ENCODE data around the gene MPND. TPM values are rescaled to one million over a fixed set of nuclear protein-coding genes. Genes with fewer than 3 reads are reported as not detected.

The MPND gene, protein sequence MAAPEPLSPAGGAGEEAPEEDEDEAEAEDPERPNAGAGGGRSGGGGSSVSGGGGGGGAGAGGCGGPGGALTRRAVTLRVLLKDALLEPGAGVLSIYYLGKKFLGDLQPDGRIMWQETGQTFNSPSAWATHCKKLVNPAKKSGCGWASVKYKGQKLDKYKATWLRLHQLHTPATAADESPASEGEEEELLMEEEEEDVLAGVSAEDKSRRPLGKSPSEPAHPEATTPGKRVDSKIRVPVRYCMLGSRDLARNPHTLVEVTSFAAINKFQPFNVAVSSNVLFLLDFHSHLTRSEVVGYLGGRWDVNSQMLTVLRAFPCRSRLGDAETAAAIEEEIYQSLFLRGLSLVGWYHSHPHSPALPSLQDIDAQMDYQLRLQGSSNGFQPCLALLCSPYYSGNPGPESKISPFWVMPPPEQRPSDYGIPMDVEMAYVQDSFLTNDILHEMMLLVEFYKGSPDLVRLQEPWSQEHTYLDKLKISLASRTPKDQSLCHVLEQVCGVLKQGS
- 10 to 100 TPM; 20.9 to 45.1 (median 35.4) TPM for polyA plus RNA-seq
- long read RNA-seq, donor 1 = 0 reads
- long read RNA-seq, donor 2, partial matches to known transcripts = 0 of 1 reads
- long read RNA-seq, donor 2, other reads (novel, unspliced or antisense) = 0 of 1 reads
- long read RNA-seq, donor 3, partial matches to known transcripts = 17 of 35 reads
- long read RNA-seq, donor 3, other reads (novel, unspliced or antisense) = 16 of 35 reads
- long read RNA-seq, donor 4 = 0 reads
- long read RNA-seq, donor 5, partial matches to known transcripts = 0 of 1 reads
- long read RNA-seq, donor 5, other reads (novel, unspliced or antisense) = 0 of 1 reads
- long read RNA-seq, donor 6, partial matches to known transcripts = 0 of 3 reads
- long read RNA-seq, donor 6, other reads (novel, unspliced or antisense) = 0 of 3 reads
- long read RNA-seq, donor 7, transcript MPND-207 (13 exons, 1,611 nt) = major isoform, 6 of 7 reads
- long read RNA-seq, donor 7, partial matches to known transcripts = 0 of 7 reads
- long read RNA-seq, donor 7, other reads (novel, unspliced or antisense) = 0 of 7 reads
- long read RNA-seq, donor 8, partial matches to known transcripts = 0 of 1 reads
- long read RNA-seq, donor 8, other reads (novel, unspliced or antisense) = 0 of 1 reads
- long read RNA-seq, donor 9, partial matches to known transcripts = 0 of 3 reads
- long read RNA-seq, donor 9, other reads (novel, unspliced or antisense) = 0 of 3 reads
- long read RNA-seq, donor 10, partial matches to known transcripts = 0 of 3 reads
- long read RNA-seq, donor 10, other reads (novel, unspliced or antisense) = 0 of 3 reads

GRCh38 chr19:4343370-4344307 is at the start of gene MPND:
TSS of gene MPND (plus strand) at chr19:4343562. CDS start at chr19:4343594, 32 bp downstream.
- Histone ChIP-seq H3K4me1 (ENCODE audit: control insufficient read depth in 3 of 3, insufficient read depth in 2 of 3, low read depth in 1 of 3, low read length in 2 of 3) (peaks cover 0 to 34% (median 0%) of the 10 kb centered on the region in 3 donors), H3K27ac (ENCODE audit: low read depth in 1 of 3, low read length in 2 of 3) (peak within 1 kb of the TSS; percentile 94 to 99 (median 99)), H3K27me3 (ENCODE audit: control insufficient read depth in 3 of 3, insufficient read depth in 3 of 3, low read length in 3 of 3) (no peaks in the 10 kb centered on the region), H3K9me3 (ENCODE audit: control insufficient read depth in 2 of 2, insufficient read depth in 1 of 2, low read depth in 1 of 2, low read length in 1 of 2) (peaks cover 0 to 5% of the 10 kb centered on the region in 2 donors), H3K4me3 (ENCODE audit: low read depth in 1 of 3, low read length in 3 of 3) (peak within 1 kb of the TSS; percentile 73 to 92 (median 84)), H3K36me3 (ENCODE audit: control insufficient read depth in 3 of 3, insufficient read depth in 2 of 3, low read depth in 1 of 3, low read length in 3 of 3) (peaks cover 0 to 24% (median 0%) of the 10 kb centered on the region in 3 donors)
- 4 to 5% (median 4%) methylated on average over 46 to 101 of the region's 101 CpGs for WGBS, 3 donors
- FAIRE-seq (no peak), DNase-seq (peak; percentile 92 to 95)

DNA sequence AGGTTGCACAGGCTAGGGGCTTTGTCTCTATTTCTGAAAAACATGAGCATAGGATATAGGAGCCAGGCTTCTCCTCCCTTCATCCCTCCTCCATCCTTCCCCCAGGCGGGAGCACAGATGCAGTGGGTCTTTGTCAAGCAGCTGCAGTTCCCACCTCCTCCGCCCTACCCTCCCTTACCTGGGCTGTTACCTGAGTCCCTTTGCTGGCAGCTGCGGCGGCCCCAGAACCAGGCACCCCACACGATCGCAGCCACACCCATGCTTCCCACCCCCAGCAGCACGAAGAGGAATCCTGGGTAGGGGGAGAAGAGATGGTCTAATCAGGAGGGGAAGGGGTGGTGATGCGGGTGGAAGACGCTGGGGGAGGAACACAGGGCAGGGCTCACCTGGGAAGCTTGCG is 49.0 kb upstream of the MPND start:
- H3K4me1 ChIP-seq (ENCODE audit: control insufficient read depth in 3 of 3, insufficient read depth in 2 of 3, low read depth in 1 of 3, low read length in 2 of 3) = no peaks in the 10 kb centered on the region
- no peaks in the 10 kb centered on the region for H3K9me3 ChIP-seq (ENCODE audit: control insufficient read depth in 2 of 2, insufficient read depth in 1 of 2, low read depth in 1 of 2, low read length in 1 of 2)
- no peak overlapping the region for H3K27ac ChIP-seq (ENCODE audit: low read depth in 1 of 3, low read length in 2 of 3)
- WGBS, 3 donors = 37 to 51% (median 40%) methylated on average over 10 of the region's 10 CpGs
- no peak for FAIRE-seq
- H3K36me3 ChIP-seq (ENCODE audit: control insufficient read depth in 3 of 3, insufficient read depth in 2 of 3, low read depth in 1 of 3, low read length in 3 of 3) = peaks cover 0 to 3% (median 0%) of the 10 kb centered on the region in 3 donors
- H3K4me3 ChIP-seq (ENCODE audit: low read depth in 1 of 3, low read length in 3 of 3) = no peak overlapping the region
- no peak for DNase-seq
- H3K27me3 ChIP-seq (ENCODE audit: control insufficient read depth in 3 of 3, insufficient read depth in 3 of 3, low read length in 3 of 3) = no peaks in the 10 kb centered on the region

DNA sequence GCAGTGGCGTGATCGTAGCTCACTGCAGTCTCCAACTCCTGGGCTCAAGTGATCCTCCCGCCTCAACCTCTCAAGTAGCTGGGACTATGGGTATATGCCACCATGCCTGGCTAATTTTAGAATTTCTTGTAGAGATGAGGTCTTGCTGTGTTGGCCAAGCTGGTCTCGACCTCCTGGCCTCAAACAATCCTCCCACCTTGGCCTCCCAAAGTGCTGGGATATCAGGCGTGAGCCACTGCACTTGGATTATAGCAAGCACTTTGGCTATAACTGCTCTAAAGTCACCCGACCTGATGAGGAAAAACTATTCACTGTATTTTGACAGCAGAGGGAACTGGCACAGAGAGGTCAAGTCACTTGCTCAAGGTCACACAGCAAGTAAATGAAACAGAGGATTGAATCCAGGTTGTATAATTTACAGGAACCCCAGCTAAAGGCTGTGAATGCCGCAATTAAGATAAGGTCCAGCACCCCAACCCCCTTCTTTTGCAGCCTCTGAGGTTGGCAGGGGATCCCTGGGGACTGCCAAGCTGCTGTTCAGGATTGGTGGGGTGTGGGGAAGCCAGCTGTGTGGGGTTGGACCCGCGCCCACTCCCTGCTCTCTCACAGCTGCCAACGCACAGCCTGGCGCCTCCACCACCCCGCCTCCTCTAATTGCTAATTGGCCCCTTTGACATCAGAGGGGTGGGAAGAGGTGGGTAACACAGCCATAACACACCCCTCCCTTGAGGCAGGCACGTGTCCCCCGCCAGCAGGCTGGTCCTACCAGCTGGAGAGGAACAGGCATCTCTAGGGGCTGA is 47.2 kb upstream of the MPND start:
- DNase-seq = peak in 1 of 2 donors; percentile 21
- no peaks in the 10 kb centered on the region for H3K36me3 ChIP-seq (ENCODE audit: control insufficient read depth in 3 of 3, insufficient read depth in 2 of 3, low read depth in 1 of 3, low read length in 3 of 3)
- no peaks in the 10 kb centered on the region for H3K27me3 ChIP-seq (ENCODE audit: control insufficient read depth in 3 of 3, insufficient read depth in 3 of 3, low read length in 3 of 3)
- no peak overlapping the region for H3K27ac ChIP-seq (ENCODE audit: low read depth in 1 of 3, low read length in 2 of 3)
- no peak overlapping the region for H3K4me3 ChIP-seq (ENCODE audit: low read depth in 1 of 3, low read length in 3 of 3)
- no peak for FAIRE-seq
- H3K4me1 ChIP-seq (ENCODE audit: control insufficient read depth in 3 of 3, insufficient read depth in 2 of 3, low read depth in 1 of 3, low read length in 2 of 3) = no peaks in the 10 kb centered on the region
- 26 to 40% (median 38%) methylated on average over 12 to 14 of the region's 14 CpGs for WGBS, 3 donors
- H3K9me3 ChIP-seq (ENCODE audit: control insufficient read depth in 2 of 2, insufficient read depth in 1 of 2, low read depth in 1 of 2, low read length in 1 of 2) = no peaks in the 10 kb centered on the region

GRCh38 chr19:4297901-4298809 is 45.2 kb upstream of the MPND start:
- DNase-seq = peak in 1 of 2 donors; percentile 22
- Histone ChIP-seq H3K4me1 (ENCODE audit: control insufficient read depth in 3 of 3, insufficient read depth in 2 of 3, low read depth in 1 of 3, low read length in 2 of 3) (no peaks in the 10 kb centered on the region), H3K27ac (ENCODE audit: low read depth in 1 of 3, low read length in 2 of 3) (no peak overlapping the region), H3K9me3 (ENCODE audit: control insufficient read depth in 2 of 2, insufficient read depth in 1 of 2, low read depth in 1 of 2, low read length in 1 of 2) (no peaks in the 10 kb centered on the region), H3K27me3 (ENCODE audit: control insufficient read depth in 3 of 3, insufficient read depth in 3 of 3, low read length in 3 of 3) (no peaks in the 10 kb centered on the region), H3K4me3 (ENCODE audit: low read depth in 1 of 3, low read length in 3 of 3) (peak overlapping the region in 1 of 3 donors; percentile 32), H3K36me3 (ENCODE audit: control insufficient read depth in 3 of 3, insufficient read depth in 2 of 3, low read depth in 1 of 3, low read length in 3 of 3) (no peaks in the 10 kb centered on the region)
- FAIRE-seq = no peak
- 71 to 74% (median 72%) methylated on average over 27 of the region's 27 CpGs for WGBS, 3 donors

DNA sequence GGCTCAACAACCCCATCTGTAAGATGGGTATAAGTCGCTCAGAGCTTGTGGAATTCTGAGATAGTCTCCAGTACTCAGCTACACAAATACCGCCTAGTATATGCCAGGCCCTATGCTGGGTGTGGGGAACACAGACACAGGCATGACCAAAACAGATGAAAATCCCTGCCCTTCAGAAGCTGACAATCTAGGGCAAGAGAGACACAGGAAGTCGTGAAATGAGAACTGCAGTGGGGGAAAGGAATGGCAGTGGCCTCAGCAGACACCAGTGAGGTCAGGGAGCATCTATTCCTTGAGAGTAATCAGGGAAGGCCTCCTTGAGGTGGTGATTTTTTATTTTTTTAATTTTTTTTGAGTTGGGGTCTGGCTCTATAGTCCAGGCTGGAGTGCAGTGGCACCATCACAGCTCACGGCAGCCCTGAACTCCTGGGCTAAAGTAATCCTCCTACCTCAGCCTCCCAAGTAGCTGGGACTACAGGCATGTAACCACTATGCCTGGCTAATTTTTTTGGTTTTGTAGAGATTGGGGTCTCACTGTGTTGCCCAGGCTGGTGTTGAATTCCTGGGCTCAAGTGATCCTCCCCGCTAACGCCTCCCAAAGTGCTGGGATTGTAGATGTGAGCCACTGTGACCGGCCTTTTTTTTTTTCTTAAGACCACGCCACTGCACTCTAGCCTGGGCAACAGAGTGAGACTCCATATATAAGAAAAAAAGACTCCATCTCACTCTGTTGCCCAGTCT is 44.4 kb upstream of the MPND start:
- H3K36me3 ChIP-seq (ENCODE audit: control insufficient read depth in 3 of 3, insufficient read depth in 2 of 3, low read depth in 1 of 3, low read length in 3 of 3) = no peaks in the 10 kb centered on the region
- no peaks in the 10 kb centered on the region for H3K9me3 ChIP-seq (ENCODE audit: control insufficient read depth in 2 of 2, insufficient read depth in 1 of 2, low read depth in 1 of 2, low read length in 1 of 2)
- H3K27ac ChIP-seq (ENCODE audit: low read depth in 1 of 3, low read length in 2 of 3) = no peak overlapping the region
- no peaks in the 10 kb centered on the region for H3K4me1 ChIP-seq (ENCODE audit: control insufficient read depth in 3 of 3, insufficient read depth in 2 of 3, low read depth in 1 of 3, low read length in 2 of 3)
- DNase-seq (no peak), FAIRE-seq (no peak)
- 71 to 87% (median 82%) methylated on average over 8 of the region's 8 CpGs for WGBS, 3 donors
- H3K4me3 ChIP-seq (ENCODE audit: low read depth in 1 of 3, low read length in 3 of 3) = no peak overlapping the region
- H3K27me3 ChIP-seq (ENCODE audit: control insufficient read depth in 3 of 3, insufficient read depth in 3 of 3, low read length in 3 of 3) = no peaks in the 10 kb centered on the region

- FAIRE-seq (no peak), DNase-seq (no peak)
- no peak overlapping the region for H3K27ac ChIP-seq (ENCODE audit: low read depth in 1 of 3, low read length in 2 of 3)
- no peaks in the 10 kb centered on the region for H3K9me3 ChIP-seq (ENCODE audit: control insufficient read depth in 2 of 2, insufficient read depth in 1 of 2, low read depth in 1 of 2, low read length in 1 of 2)
- H3K4me1 ChIP-seq (ENCODE audit: control insufficient read depth in 3 of 3, insufficient read depth in 2 of 3, low read depth in 1 of 3, low read length in 2 of 3) = peaks cover 0 to 4% (median 0%) of the 10 kb centered on the region in 3 donors
- 88 to 95% (median 89%) methylated on average over 3 of the region's 3 CpGs for WGBS, 3 donors
- no peak overlapping the region for H3K4me3 ChIP-seq (ENCODE audit: low read depth in 1 of 3, low read length in 3 of 3)
- no peaks in the 10 kb centered on the region for H3K36me3 ChIP-seq (ENCODE audit: control insufficient read depth in 3 of 3, insufficient read depth in 2 of 3, low read depth in 1 of 3, low read length in 3 of 3)
- peaks cover 0 to 5% (median 0%) of the 10 kb centered on the region in 3 donors for H3K27me3 ChIP-seq (ENCODE audit: control insufficient read depth in 3 of 3, insufficient read depth in 3 of 3, low read length in 3 of 3)
These were observed 42.8 kb upstream of the MPND start for GRCh38 chr19:4300589-4300988.

Measured in small intestine (tissue), 16 donors.